Activated effector memory CD4-positive, alpha-beta T cell treated with anti-CD3 and anti-CD28 coated beads, Interleukin-2, amount 50 U/mL, for 16 hours (primary cell): Measurements from ENCODE around the gene KIF3B.
"Not testable (repeated sequence)": the region's sequence is repeated elsewhere in the genome, so short reads cannot be mapped to it uniquely, and the experiment has no call there.

Source experiments
- DNase-seq: peaks from one replicate; pipeline ENCODE4 v3.0.0-alpha.2; 2020

KIF3B gene

DNA sequence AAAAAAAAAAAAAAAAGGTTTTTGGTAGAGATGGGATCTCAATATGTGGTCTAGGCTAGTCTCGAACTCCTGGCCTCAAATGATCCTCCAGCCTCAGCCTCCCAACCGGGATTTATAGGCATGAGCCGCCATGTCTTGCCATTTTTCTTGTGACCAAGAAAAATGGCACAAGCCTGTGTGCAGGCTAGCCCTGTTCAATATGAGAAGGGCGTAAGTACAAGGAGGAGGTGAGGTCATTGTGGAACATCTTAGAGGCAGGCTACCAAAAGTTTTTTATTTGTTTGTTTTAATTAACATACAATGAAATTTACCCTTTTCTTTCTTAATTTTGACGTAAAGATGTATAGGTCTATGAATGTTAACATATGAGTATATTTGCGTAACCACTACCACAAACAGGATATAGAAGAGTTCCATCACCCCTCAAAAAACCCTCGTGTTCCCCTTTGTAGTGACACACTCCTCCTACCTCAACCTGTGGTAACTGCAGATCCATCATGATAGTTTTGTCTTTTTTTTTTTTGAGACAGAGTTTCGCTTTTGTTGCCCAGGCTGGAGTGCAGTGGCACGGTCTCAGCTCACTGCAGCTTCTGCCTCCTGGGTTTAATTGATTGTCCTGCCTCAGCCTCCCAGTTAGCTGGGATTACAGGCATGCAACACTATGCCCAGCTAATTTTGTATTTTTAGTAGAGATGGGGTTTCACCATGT is 28.3 kb upstream of the KIF3B start:
- peak; percentile 72 for DNase-seq

- DNase-seq = no peak
These were observed 26.0 kb upstream of the KIF3B start for GRCh38 chr20:32251470-32251869.

GRCh38 chr20:32252189-32252588 is 25.3 kb upstream of the KIF3B start:
- DNase-seq = peak; percentile 90

GRCh38 chr20:32260973-32261372 is 16.5 kb upstream of the KIF3B start:
- DNase-seq = not testable (repeated sequence)

GRCh38 chr20:32261644-32262043 is 15.8 kb upstream of the KIF3B start:
- no peak for DNase-seq

- DNase-seq = no peak
These were observed 14.0 kb upstream of the KIF3B start for GRCh38 chr20:32263398-32263954.

DNA sequence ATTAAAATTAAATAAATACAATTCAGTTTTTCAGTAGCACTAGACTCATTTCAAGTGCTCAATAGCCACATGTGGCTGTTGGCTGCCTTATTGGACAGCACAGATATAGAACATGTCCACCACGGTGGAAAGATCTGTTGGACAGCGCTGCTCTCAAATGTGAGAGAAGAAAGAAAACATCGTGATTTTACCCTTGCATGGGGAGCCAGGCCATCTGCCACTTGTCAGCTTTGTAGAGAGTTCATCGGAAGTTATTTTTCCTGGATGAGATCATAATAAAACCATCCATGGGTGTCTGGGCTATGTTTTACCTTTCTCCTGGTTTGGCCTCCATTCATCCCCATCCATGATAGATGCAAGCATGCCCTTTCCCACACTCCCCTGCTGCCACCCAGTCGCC is 5.8 kb upstream of the KIF3B start:
- no peak for DNase-seq

GRCh38 chr20:32274359-32274758 is 3.1 kb upstream of the KIF3B start:
- peak; percentile 5 for DNase-seq

- DNase-seq = peak; percentile 9
These were observed 2.3 kb upstream of the KIF3B start for GRCh38 chr20:32275163-32275562.

DNA sequence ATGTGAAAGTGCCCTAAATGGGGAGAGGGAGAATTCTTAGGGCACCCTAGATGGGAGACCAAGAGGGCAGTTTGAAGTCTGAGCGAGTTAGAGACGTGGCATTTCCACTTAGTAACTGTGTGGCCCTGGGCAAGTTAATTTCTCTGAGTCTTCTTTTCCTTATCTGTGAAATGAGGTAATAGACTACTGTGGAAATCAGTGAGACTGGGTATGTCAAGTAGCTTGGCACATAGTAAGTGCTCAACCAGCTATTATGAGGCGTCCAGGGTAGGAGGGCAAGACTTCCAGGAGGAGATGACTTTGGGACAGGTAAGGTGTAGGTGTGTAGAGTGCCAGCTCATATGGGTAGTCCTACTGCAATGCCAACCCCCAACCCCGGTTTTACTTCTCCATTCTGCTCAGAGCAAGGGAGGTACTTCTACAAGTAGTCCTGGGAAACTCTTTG is 770 bp downstream of the KIF3B start:
- peak; percentile 66 for DNase-seq

GRCh38 chr20:32281711-32282110 is 4.3 kb downstream of the KIF3B start:
- peak; percentile 58 for DNase-seq

DNA sequence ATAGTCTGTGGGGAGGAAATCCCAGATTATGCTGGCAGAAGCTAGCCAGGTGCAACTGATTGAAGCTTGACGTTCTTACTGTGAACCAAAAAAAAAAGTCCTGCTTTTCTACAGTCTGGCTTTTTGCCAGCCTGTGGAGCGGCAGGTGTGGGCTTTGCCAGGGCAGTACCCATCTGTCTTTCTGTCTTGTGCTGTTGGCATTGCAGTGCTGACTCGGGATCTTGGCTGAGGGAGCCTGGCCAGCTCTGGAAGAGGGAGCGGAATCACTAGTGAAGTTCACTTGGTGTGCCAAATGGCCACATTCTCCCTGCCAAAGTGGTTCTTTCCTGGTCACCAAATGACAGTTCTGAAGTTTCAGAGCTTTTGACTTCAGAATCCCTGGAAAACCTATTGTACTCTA is 5.0 kb downstream of the KIF3B start:
- peak; percentile 48 for DNase-seq

DNA sequence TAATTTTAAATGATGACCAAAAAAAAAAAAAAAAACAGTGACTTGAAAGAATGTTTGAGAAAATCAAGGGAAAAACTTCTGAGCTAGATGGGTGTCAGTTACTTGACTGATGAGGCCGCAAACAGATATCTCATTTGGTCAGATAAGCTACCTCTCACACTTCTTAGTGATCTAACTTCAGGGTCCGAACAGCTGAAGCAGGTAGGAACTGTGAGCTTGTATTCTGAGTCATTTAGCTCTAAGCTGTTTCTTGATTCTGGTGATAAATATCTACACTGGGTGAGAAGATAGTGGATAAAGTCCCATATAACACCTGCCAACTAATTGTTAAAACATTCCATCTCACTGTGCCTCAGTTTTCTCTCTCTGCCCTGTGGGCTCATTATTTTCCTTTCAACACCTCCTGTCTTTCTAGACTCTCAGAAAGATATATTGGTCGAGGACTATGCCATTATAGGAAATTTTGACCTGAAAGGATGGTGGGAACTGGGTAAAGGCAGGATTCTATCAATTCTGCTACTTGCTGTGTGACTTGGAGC is 7.7 kb downstream of the KIF3B start:
- DNase-seq = peak; percentile 25

DNA sequence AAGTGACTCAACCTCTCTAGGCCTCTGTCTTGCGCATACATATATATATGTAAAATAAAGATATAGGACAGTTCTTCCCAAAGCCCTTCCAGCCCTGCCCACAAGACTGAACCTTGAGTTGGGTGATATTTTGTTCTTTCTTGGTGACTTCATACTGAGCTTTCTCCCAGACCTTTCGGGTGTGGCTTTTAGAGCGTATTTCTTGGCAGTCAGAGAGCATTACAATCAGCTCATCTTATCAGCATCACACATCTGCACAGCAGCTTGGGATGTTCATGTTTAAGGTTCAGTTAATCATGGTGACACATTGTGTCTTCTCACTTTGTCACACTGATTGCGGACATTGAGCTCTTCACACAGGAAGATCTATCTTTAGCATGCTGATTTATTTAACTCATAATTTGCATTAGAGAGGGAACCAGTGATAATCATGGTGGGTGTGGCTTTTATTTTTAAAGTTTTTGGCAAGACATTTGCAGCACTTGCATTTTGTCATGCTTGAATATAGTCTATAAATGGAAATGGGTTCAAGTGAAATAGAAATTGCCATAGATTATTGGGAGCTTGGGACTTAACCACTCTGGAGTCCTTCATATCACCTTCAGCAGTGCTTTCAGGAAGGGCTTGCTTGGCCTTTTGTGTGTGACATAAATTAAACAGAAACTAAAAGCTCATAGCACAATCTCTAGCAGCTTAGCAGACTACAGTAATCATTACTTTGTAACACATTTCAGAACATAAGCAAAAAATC is 8.3 kb downstream of the KIF3B start:
- peak; percentile 66 for DNase-seq

DNA sequence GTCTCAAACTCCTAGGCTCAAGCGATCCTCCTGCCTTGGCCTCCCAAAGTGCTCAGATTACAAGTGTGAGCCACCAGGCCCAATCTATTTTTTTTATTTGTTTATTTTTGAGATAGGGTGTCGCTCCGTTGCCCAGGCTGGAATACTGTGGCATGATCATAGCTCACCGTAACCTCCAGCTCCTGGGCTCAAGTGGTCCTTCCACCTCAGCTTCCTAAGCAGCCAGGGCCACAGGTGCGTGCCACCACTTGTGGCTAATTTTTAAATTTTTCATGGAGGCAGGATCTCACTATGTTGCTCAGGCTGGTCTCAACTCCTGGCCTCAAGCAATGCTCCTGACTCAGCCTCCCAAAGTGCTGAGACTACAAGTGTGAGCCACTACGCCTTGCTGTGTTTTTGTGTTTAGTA is 9.8 kb downstream of the KIF3B start:
- peak; percentile 37 for DNase-seq

GRCh38 chr20:32288225-32288849 is 10.9 kb downstream of the KIF3B start:
- no peak for DNase-seq

- DNase-seq = not testable (repeated sequence)
These were observed 11.8 kb downstream of the KIF3B start for GRCh38 chr20:32289299-32289660.

DNA sequence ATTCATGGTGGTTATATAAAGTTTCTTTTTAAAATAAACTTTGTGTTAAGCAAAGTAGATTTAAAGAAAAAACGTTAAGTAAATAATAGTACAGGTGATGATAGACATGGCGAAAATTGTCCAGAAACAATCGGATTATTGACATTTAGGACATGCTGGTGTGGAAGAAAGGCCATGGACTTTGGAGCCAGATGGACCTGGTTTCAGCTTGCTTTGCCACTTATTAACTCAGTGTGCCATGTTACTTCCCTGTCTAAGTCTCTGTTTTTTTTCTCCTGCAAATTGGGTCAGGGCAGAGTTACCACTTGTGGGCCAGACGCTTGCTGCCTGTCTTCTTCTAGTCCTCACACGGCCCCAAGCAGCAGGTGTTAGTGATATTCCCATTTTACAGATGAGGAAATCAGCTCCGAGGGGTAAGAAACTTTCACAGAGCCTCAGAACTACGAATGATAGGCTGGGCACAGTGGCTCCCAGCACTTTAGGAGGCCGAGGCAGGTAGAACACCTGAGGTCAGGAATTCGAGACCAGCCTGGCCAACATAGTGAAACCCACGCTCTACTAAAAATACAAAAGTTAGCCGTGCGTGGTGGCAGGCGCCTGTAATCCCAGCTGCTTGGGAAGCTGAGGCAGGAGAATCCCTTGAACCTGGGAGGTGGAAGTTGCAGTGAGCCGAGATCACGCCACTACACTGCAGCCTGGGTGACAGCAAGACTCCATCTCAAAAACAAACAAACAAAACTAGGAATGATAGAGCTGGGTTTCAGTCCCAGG is 12.4 kb downstream of the KIF3B start:
- no peak for DNase-seq

DNA sequence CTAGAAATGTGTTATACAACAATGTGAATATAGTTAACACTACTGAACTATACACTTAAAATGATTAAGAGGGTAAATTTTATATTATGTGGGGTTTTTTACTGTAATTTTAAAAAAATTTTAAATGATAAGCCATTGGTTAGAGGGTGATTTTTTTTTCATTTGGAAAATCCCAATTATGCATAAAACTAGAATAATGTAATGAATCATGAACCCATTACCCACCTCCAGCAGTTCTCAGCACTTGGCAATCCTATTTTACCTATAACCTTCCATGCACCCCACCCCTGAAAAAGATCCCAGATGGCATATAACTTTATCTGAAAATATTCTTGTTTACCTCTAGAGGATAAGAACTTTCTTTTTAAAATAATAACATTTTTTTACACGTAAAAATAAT is 13.7 kb downstream of the KIF3B start:
- DNase-seq = no peak

- DNase-seq = no peak
These were observed 15.1 kb downstream of the KIF3B start for GRCh38 chr20:32292548-32292947.

DNA sequence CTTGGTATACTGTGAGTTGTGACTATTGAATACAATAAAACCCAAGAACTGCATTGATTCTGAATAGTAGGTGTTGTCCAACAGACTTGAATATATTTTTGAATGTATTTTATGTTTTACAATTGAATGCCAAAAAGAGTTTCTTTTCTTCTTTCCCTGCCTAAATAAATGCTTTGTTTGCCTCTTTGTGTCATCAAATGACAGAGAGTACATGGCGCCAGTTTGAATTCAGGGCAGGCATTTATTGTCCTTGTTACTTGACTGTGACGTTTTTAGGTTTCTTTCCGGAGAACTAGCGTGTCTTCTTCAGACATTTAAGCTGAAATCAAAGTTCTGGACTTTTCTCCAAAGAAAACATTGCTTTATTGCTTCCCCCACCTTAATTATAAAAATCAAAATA is 16.6 kb downstream of the KIF3B start:
- DNase-seq = no peak

DNA sequence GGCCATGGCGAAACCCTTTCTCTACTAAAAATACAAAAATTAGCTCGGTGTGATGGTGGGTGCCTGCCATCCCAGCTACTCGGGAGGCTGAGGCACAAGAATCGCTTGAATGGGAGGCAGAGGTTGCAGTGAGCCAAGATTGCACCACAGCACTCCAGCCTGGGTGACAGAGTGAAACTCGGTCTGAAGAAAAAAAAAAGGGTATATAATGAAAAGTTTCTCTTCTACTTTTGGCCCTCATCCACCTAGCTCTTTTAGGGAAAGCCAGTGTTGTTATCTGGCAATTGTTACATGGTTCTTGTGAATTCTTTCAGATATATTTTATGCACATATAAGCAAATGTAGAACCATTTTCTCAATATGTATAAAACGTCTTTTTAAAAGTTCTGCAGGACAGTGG is 19.0 kb downstream of the KIF3B start:
- no peak for DNase-seq
